DND-41 (cell line): ENCODE measurements around the gene RIC8A.
A peak's percentile ranks its signal among the peaks of the same experiment; 100 is the strongest.
"Not testable (repeated sequence)": the region's sequence is repeated elsewhere in the genome, so short reads cannot be mapped to it uniquely, and the experiment has no call there.

Experiments
- ATAC-seq: fragments of 200-7000 bp; cut with Tn5 transposase; 3 replicates; pipeline ENCODE4 v1.9.1; 2021; ENCODE audit warnings: low read depth; ENCODE audit not compliant: insufficient read depth
- DNase-seq: peaks from one replicate; pipeline ENCODE4 v3.0.0-alpha.2; 2020
- H2AFZ ChIP-seq: 2 replicates; pipeline ENCODE4 v1.6.0; 2012; ENCODE audit warnings: low read depth, low read length
- H3K27ac ChIP-seq: 2 replicates; pipeline ENCODE4 v1.5.1; 2012; ENCODE audit warnings: low read length, inconsistent platforms
- H3K27me3 ChIP-seq: fragments of 200-600 bp; sonication (generic); 2 replicates; pipeline ENCODE4 v1.6.0; 2012; ENCODE audit warnings: low read length, mild to moderate bottlenecking, inconsistent platforms; ENCODE audit not compliant: insufficient read depth, poor library complexity
- H3K36me3 ChIP-seq: 2 replicates; pipeline ENCODE4 v1.5.1; 2012; ENCODE audit warnings: low read length, inconsistent platforms; ENCODE audit not compliant: insufficient read depth
- H3K4me1 ChIP-seq: 2 replicates; pipeline ENCODE4 v1.5.1; 2012; ENCODE audit warnings: mild to moderate bottlenecking, low read length; ENCODE audit not compliant: insufficient read depth
- H3K4me2 ChIP-seq: 2 replicates; pipeline ENCODE4 v1.6.0; 2012; ENCODE audit warnings: mild to moderate bottlenecking, moderate library complexity, low read length, inconsistent platforms; ENCODE audit not compliant: insufficient read depth
- H3K4me3 ChIP-seq, 2 experiments: fragments of 200-600 bp in 1 of 2; shearing (Covaris generic) in 1 of 2; 2 replicates each; pipeline ENCODE4 v1.5.1; 2012 to 2016; ENCODE audit warnings: inconsistent platforms in 2 of 2, low read length in 2 of 2, mild to moderate bottlenecking in 2 of 2, low read depth in 1 of 2, moderate library complexity in 1 of 2
- H3K79me2 ChIP-seq: 2 replicates; pipeline ENCODE4 v1.6.0; 2012; ENCODE audit warnings: low read length, inconsistent platforms; ENCODE audit not compliant: insufficient read depth
- H3K9ac ChIP-seq: 2 replicates; pipeline ENCODE4 v1.6.0; 2012; ENCODE audit warnings: low read depth, mild to moderate bottlenecking, inconsistent platforms, low read length, moderate library complexity
- H3K9me3 ChIP-seq: 2 replicates; pipeline ENCODE4 v1.5.1; 2012; ENCODE audit warnings: low read length, moderate library complexity, mild to moderate bottlenecking, inconsistent platforms; ENCODE audit not compliant: insufficient read depth, severe bottlenecking
- H4K20me1 ChIP-seq: 2 replicates; pipeline ENCODE4 v1.6.0; 2012; ENCODE audit warnings: low read length; ENCODE audit not compliant: insufficient read depth
- CTCF ChIP-seq: IDR thresholded peaks from 2 replicates; pipeline ENCODE4 v1.5.1; 2012; ENCODE audit warnings: borderline replicate concordance, low read length, moderate library complexity, mild to moderate bottlenecking; ENCODE audit not compliant: poor library complexity, severe bottlenecking; ENCODE audit errors: extremely low read depth
- EZH2 ChIP-seq: IDR thresholded peaks from 3 replicates; pipeline ENCODE4 v1.6.1; 2012; ENCODE audit warnings: borderline replicate concordance, low read depth, mild to moderate bottlenecking, moderate library complexity, low read length, inconsistent platforms; ENCODE audit not compliant: severe bottlenecking

Gene RIC8A

GRCh38 chr11:207208-207862 is at the start of gene RIC8A, which contains the start of gene BET1L:
RIC8A (plus strand) TSS chr11:207708; CDS start chr11:208855, 1,147 bp downstream.
BET1L (minus strand) TSS chr11:207399; CDS start chr11:207321, 78 bp downstream.
- Histone ChIP-seq H3K36me3 (peaks cover 56% of the 10 kb centered on the region), H4K20me1 (peaks cover 64% of the 10 kb centered on the region), H3K4me3 (peak within 1 kb of the TSS; percentile 89 to 90), H3K27me3 (no peaks in the 10 kb centered on the region), H3K9me3 (no peaks in the 10 kb centered on the region), H3K4me1 (peaks cover 44% of the 10 kb centered on the region), H3K79me2 (peaks cover 60% of the 10 kb centered on the region), H3K27ac (peak within 1 kb of the TSS; percentile 96), H3K9ac (peak within 1 kb of the TSS; percentile 91), H3K4me2 (peak within 1 kb of the TSS; percentile 96), H2AFZ (peak within 1 kb of the TSS; percentile 78)
- DNase-seq (peak; percentile 98), ATAC-seq (peak; percentile 79)
- TF ChIP-seq EZH2 (no peak), CTCF (peak; percentile 7)

- not testable (repeated sequence) for H3K79me2 ChIP-seq, H3K9ac ChIP-seq, H3K4me3 ChIP-seq, H3K4me2 ChIP-seq, H3K27me3 ChIP-seq, H3K4me1 ChIP-seq, H3K27ac ChIP-seq, ATAC-seq, H2AFZ ChIP-seq, H3K36me3 ChIP-seq, H4K20me1 ChIP-seq, H3K9me3 ChIP-seq, DNase-seq
- TF ChIP-seq CTCF = peak; percentile 37
Observed at GRCh38 chr11:180242-180641, 27.3 kb upstream of the RIC8A start.

- not testable (repeated sequence) for H3K27ac ChIP-seq, H3K27me3 ChIP-seq, ATAC-seq, H3K9me3 ChIP-seq, H3K4me2 ChIP-seq, H4K20me1 ChIP-seq, H3K36me3 ChIP-seq, H2AFZ ChIP-seq, H3K4me3 ChIP-seq, H3K9ac ChIP-seq, H3K79me2 ChIP-seq
- H3K4me1 ChIP-seq = peaks cover 10% of the 10 kb centered on the region
- DNase-seq = peak; percentile 8
Observed at GRCh38 chr11:189200-189783, 18.2 kb upstream of the RIC8A start.

- not testable (repeated sequence) for H3K36me3 ChIP-seq, H4K20me1 ChIP-seq, H3K4me3 ChIP-seq, H3K27ac ChIP-seq, H3K27me3 ChIP-seq, H3K9ac ChIP-seq, H3K79me2 ChIP-seq, H3K9me3 ChIP-seq, H2AFZ ChIP-seq, H3K4me2 ChIP-seq
- H3K4me1 ChIP-seq = peaks cover 10% of the 10 kb centered on the region
- ATAC-seq = peak; percentile 54
- TF ChIP-seq CTCF = peak; percentile 36
- DNase-seq = peak; percentile 58
Observed at GRCh38 chr11:189843-190311, 17.6 kb upstream of the RIC8A start.

- H2AFZ ChIP-seq, H3K9me3 ChIP-seq, H3K9ac ChIP-seq, DNase-seq, H3K4me3 ChIP-seq, H3K27ac ChIP-seq, H3K36me3 ChIP-seq, ATAC-seq, H4K20me1 ChIP-seq, H3K27me3 ChIP-seq, H3K79me2 ChIP-seq, H3K4me2 ChIP-seq: not testable (repeated sequence)
- H3K4me1 ChIP-seq = peaks cover 10% of the 10 kb centered on the region
Observed at GRCh38 chr11:190546-190945, 17.0 kb upstream of the RIC8A start.
